ENCODE results near the gene TUBB3. TPM values are rescaled to one million over a fixed set of nuclear protein-coding genes. Genes with fewer than 3 reads are reported as not detected.
"Not testable (repeated sequence)": the region's sequence is repeated elsewhere in the genome, so short reads cannot be mapped to it uniquely, and the experiment has no call there.

TUBB3 gene
- total RNA-seq, 1 donor from 2014 or later: 2.6 TPM

- Mint-ChIP-seq H3K36me3 (ENCODE audit: low read depth) (peaks cover 5% of the 10 kb centered on the region), H3K4me1 (no peaks in the 10 kb centered on the region), H3K9me3 (no peaks in the 10 kb centered on the region), H3K27ac (no peak overlapping the region), H3K27me3 (no peaks in the 10 kb centered on the region), H3K4me3 (no peak overlapping the region)
- no peak for DNase-seq
- intact Hi-C loops (cut with micrococcal nuclease): no loop called here
These were observed 41.1 kb downstream of the TUBB3 start for GRCh38 chr16:89964201-89964600.

DNA sequence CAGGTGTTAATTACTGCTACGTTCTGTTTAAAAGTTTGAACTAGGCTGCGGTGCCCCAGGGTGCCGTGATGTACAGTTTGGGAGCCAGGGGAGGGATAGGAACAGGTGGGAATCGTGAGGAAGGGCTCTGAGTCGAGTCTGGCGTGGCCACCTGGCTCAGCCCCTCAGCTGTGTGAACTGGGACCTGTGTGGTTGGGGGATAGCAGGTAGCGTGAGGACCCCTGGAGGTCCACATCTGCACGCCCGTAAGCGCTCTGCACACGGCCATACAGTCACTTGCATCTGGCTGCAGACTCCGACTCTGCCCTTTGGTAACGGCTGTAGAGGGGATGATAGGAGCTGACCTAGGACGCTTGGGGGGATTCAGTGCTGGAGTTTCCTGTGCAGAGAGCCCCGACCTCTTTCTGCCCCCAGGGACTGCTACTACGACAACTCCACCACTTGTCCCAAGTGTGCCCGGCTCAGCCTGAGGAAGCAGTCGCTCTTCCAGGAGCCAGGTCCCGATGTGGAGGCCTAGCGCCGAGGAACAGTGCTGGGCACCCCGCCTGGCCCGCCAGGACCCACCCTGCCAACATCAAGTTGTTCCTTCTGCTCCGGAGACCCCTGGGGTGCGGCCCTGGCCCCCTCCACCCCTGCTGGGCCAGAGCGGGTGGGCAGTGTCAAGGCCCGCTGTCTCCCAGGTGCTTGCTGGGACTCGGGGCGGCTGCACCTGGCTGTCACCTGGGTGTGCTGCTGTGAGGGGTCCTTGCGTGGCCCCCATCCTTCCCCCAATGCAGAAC, 42.5 kb downstream of the TUBB3 start:
- intact Hi-C loops (cut with micrococcal nuclease): no loop called here

DNA sequence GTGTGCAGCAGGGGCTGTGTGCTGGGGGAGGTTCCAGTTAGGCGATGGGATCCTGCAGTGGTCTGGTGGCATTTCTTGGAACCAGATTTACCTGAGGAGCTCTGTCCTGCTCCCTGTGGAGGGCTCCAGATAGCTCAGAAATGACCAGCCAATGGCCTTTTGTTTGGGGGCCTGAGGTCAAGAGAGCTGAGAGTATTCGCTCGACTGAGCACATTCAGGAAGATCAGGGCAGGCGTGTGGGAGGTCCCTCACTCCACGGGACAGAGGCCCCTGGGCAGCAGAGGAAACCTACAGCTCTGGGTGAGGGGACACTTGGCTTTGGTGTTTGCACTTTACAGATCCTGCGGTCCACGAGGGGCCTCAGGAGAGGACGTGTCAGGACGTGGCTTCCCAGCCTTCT, 43.6 kb downstream of the TUBB3 start:
- DNase-seq: no peak
- Mint-ChIP-seq H3K9me3 (no peaks in the 10 kb centered on the region), H3K4me1 (peaks cover 5% of the 10 kb centered on the region), H3K27ac (no peak overlapping the region), H3K36me3 (ENCODE audit: low read depth) (peaks cover 23% of the 10 kb centered on the region), H3K4me3 (no peak overlapping the region), H3K27me3 (no peaks in the 10 kb centered on the region)
- intact Hi-C loops (cut with micrococcal nuclease): no loop called here

More for the DNA sequence above, 42.5 kb downstream of the TUBB3 start:
- H3K27me3 Mint-ChIP-seq: no peaks in the 10 kb centered on the region
- H3K27ac Mint-ChIP-seq: no peak overlapping the region
- peaks cover 14% of the 10 kb centered on the region for H3K36me3 Mint-ChIP-seq (ENCODE audit: low read depth)
- no peaks in the 10 kb centered on the region for H3K9me3 Mint-ChIP-seq
- no peaks in the 10 kb centered on the region for H3K4me1 Mint-ChIP-seq
- no peak for DNase-seq
- no peak overlapping the region for H3K4me3 Mint-ChIP-seq

- DNase-seq; H3K9me3 Mint-ChIP-seq; H3K27ac Mint-ChIP-seq; intact Hi-C loops (cut with micrococcal nuclease); H3K4me1 Mint-ChIP-seq; H3K27me3 Mint-ChIP-seq; H3K4me3 Mint-ChIP-seq: not testable (repeated sequence)
- H3K36me3 Mint-ChIP-seq (ENCODE audit: low read depth): peaks cover 23% of the 10 kb centered on the region
These were observed 44.3 kb downstream of the TUBB3 start for GRCh38 chr16:89967436-89967835.

GRCh38 chr16:89968074-89968473, 44.9 kb downstream of the TUBB3 start:
- H3K27ac Mint-ChIP-seq; H3K4me3 Mint-ChIP-seq; intact Hi-C loops (cut with micrococcal nuclease); H3K27me3 Mint-ChIP-seq; H3K9me3 Mint-ChIP-seq; DNase-seq; H3K4me1 Mint-ChIP-seq: not testable (repeated sequence)
- H3K36me3 Mint-ChIP-seq (ENCODE audit: low read depth): peaks cover 23% of the 10 kb centered on the region

DNA sequence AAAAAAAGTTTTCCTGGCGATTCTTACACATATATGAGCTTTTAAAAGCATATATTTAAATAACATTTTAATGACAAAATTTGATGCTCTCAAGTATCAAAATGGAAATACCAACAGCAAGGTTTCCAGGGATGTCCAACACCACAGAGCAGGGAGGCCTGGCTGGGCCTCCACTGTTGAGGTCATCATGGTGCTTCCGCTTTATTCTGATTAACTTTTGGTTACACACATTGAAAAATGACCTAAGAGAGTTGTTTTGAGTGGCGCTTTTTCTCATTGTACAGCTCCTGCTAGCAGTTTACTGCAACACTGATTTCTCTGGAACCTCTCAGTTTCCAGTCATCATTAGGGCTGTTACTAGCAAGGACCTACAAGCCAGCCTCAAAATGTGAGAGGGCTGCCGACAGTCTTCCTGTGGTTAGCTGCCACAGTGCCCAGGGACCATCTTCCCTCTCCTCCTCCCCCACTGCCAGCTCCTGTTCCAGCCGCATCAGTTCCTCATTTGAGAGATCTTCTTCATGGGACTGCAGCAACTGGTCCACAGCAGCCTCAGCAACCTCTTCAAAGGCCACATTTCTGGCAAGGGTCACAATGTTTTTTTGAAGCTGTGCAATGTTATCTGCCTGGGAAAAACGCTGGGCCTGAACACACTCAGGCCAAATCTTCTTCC, 46.7 kb downstream of the TUBB3 start:
- H3K27ac Mint-ChIP-seq: no peak overlapping the region

DNA sequence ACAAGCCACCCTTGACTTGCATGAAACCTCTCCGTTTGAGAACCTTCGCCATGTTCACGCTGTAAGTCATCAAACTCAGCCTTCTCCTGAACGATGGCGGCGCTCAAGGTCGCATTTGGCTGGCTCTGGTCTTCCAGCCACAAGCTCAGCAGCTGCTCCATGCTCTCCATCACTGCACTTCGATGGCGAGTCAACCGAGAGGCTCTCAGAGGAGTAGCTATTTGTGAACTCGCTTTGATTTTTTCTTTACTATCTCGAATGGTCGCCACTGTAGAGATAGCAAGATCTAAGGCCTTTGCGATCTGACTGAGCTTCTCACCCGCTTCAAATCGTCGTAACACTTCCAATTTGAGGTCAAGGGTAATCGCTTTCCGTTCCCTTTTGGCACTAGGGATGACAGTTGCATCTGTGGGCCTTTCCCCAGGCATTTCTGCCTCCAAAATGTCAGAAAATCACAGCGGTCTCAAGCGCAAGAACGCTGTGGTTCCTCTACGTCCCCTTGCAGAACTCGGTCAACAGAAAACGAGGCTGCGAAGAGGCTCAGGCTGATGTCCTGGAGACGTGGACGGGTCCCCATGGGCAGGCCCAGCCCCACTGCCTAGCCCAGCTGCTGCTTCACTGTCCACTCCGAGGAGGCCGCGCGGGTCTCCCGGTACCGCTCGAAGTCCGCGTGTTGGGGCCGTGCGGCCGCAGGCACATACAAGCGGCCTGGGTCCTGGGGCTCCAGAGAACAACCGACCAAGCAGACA, 48.5 kb downstream of the TUBB3 start:
- H3K4me3 Mint-ChIP-seq: peak overlapping the region; percentile 100

More for the DNA sequence above, 46.7 kb downstream of the TUBB3 start:
- peaks cover 2% of the 10 kb centered on the region for H3K27me3 Mint-ChIP-seq
- H3K4me1 Mint-ChIP-seq: peaks cover 18% of the 10 kb centered on the region
- intact Hi-C loops (cut with micrococcal nuclease): no loop called here
- H3K36me3 Mint-ChIP-seq (ENCODE audit: low read depth): peaks cover 27% of the 10 kb centered on the region
- no peak overlapping the region for H3K4me3 Mint-ChIP-seq
- H3K9me3 Mint-ChIP-seq: no peaks in the 10 kb centered on the region
- no peak for DNase-seq

GRCh38 chr16:89972244-89973234, 49.4 kb downstream of the TUBB3 start:
- peak overlapping the region; percentile 97 for H3K27ac Mint-ChIP-seq
- H3K36me3 Mint-ChIP-seq (ENCODE audit: low read depth): peaks cover 28% of the 10 kb centered on the region
- peak; percentile 98 for DNase-seq
- no peaks in the 10 kb centered on the region for H3K9me3 Mint-ChIP-seq
- intact Hi-C loops (cut with micrococcal nuclease): loop anchor here (1.0 to 2.0 kb wide), 3 partner anchors 24 to 46 kb away; partner anchors contain the start of genes DBNDD1 and DEF8
- H3K4me1 Mint-ChIP-seq: peaks cover 18% of the 10 kb centered on the region
- peaks cover 2% of the 10 kb centered on the region for H3K27me3 Mint-ChIP-seq
- peak overlapping the region; percentile 100 for H3K4me3 Mint-ChIP-seq

More for the DNA sequence above, 48.5 kb downstream of the TUBB3 start:
- Mint-ChIP-seq H3K27ac (peak overlapping the region; percentile 97), H3K9me3 (no peaks in the 10 kb centered on the region), H3K27me3 (peaks cover 2% of the 10 kb centered on the region), H3K36me3 (ENCODE audit: low read depth) (peaks cover 27% of the 10 kb centered on the region), H3K4me1 (peaks cover 18% of the 10 kb centered on the region)
- peak; percentile 61 for DNase-seq
- intact Hi-C loops (cut with micrococcal nuclease): loop anchor here (1.0 to 2.0 kb wide), 3 partner anchors 23 to 47 kb away; partner anchors contain the start of genes DBNDD1 and DEF8

DNA sequence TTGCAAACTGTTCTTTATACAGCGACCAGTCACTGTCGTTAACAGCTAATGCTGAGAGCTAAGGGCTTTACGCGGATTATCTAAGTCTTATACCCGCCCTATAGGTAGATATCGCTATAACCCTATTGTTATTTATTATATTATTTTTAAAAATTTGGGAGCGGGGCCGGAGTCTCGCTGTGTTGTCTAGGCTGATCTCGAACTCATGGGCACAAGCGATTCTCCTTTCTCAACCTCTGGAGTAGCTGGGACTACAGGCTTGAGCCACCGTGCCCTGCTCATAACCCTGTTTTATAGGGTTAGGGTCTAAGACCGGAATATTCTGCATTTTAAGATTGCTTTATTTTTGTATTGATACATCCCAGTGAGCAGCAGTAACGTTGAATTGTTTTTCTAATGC, 50.1 kb downstream of the TUBB3 start:
- intact Hi-C loops (cut with micrococcal nuclease): loop anchor here (2.0 kb wide), 2 partner anchors 24 to 46 kb away; partner anchors contain the start of genes DBNDD1 and DEF8
- H3K4me1 Mint-ChIP-seq: peaks cover 18% of the 10 kb centered on the region
- peak overlapping the region; percentile 100 for H3K4me3 Mint-ChIP-seq
- peak overlapping the region; percentile 97 for H3K27ac Mint-ChIP-seq
- peaks cover 2% of the 10 kb centered on the region for H3K27me3 Mint-ChIP-seq
- H3K9me3 Mint-ChIP-seq: no peaks in the 10 kb centered on the region
- no peak for DNase-seq
- peaks cover 28% of the 10 kb centered on the region for H3K36me3 Mint-ChIP-seq (ENCODE audit: low read depth)

DNA sequence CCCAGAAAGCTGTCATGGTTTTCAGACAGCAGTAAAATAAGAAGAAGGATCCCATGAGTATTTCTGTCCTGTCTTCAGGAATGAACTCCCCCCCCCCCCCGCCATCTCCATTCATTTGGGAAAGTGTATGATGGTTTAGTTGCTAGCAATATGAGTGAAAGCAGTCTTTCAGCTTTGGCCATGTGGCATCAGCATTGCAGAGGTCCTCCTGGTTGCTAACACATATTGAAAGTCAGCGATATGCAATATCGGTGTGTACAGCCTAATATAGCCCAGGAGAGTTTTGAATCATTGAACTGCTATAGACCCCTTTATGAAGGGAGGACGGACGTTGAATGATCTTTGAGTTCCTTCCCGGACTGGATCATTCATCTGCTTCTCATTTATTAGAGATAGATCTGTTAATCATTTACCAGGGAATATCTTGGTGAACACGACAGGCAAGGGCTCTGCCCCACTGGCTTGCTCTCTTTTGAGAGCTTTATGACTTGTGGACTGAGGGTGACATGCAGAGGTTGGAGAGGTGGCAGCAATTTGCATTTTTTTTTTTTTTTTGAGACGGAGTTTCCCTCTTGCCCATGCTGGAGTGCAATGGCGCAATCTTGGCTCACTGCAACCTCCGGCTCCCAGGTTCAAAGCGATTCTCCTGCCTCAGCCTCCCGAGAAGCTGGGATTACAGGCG, 50.7 kb downstream of the TUBB3 start:
- H3K27me3 Mint-ChIP-seq: peaks cover 2% of the 10 kb centered on the region
- intact Hi-C loops (cut with micrococcal nuclease): loop anchor here (2.0 kb wide), 2 partner anchors 25 to 45 kb away; partner anchors contain the start of genes DBNDD1 and DEF8
- DNase-seq: no peak

GRCh38 chr16:89974870-89975269, 51.7 kb downstream of the TUBB3 start:
- Mint-ChIP-seq H3K9me3 (no peaks in the 10 kb centered on the region), H3K4me3 (no peak overlapping the region), H3K4me1 (peaks cover 18% of the 10 kb centered on the region), H3K27ac (no peak overlapping the region), H3K27me3 (peaks cover 2% of the 10 kb centered on the region), H3K36me3 (ENCODE audit: low read depth) (peaks cover 30% of the 10 kb centered on the region)
- no peak for DNase-seq
- intact Hi-C loops (cut with micrococcal nuclease): no loop called here

More for the DNA sequence above, 50.7 kb downstream of the TUBB3 start:
- H3K27ac Mint-ChIP-seq: peak overlapping the region; percentile 36
- no peaks in the 10 kb centered on the region for H3K9me3 Mint-ChIP-seq
- H3K4me3 Mint-ChIP-seq: peak overlapping the region; percentile 100
- peaks cover 24% of the 10 kb centered on the region for H3K36me3 Mint-ChIP-seq (ENCODE audit: low read depth)
- H3K4me1 Mint-ChIP-seq: peaks cover 18% of the 10 kb centered on the region

- peaks cover 53% of the 10 kb centered on the region for H3K36me3 Mint-ChIP-seq (ENCODE audit: low read depth)
- H3K9me3 Mint-ChIP-seq: no peaks in the 10 kb centered on the region
- peak overlapping the region; percentile 15 for H3K27ac Mint-ChIP-seq
- no peaks in the 10 kb centered on the region for H3K4me1 Mint-ChIP-seq
- no peak overlapping the region for H3K4me3 Mint-ChIP-seq
- no peaks in the 10 kb centered on the region for H3K27me3 Mint-ChIP-seq
- intact Hi-C loops (cut with micrococcal nuclease): no loop called here
- no peak for DNase-seq
These were observed 58.3 kb downstream of the TUBB3 start for GRCh38 chr16:89981414-89981813.
